NCI-H446 (cell line): ENCODE data around the gene MDH1B.
"Not testable (repeated sequence)": the region's sequence is repeated elsewhere in the genome, so short reads cannot be mapped to it uniquely, and the experiment has no call there.

ENCODE experiments used
- DNase-seq, 2 experiments: peaks; one replicate each; lab custom pipeline; 2025; lab: John Stamatoyannopoulos, UW

The MDH1B gene

GRCh38 chr2:206766057-206766930 is 1.2 kb upstream of the MDH1B start:
- DNase-seq = no peak

GRCh38 chr2:206764673-206765241 is 371 bp downstream of the MDH1B start:
- no peak for DNase-seq

- DNase-seq = no peak
Measured at GRCh38 chr2:206756816-206757215, 8.3 kb downstream of the MDH1B start.

GRCh38 chr2:206740800-206741199 is 24.3 kb downstream of the MDH1B start:
- DNase-seq = no peak

GRCh38 chr2:206739271-206739670 is 25.9 kb downstream of the MDH1B start:
- no peak for DNase-seq

- DNase-seq = no peak
Measured at GRCh38 chr2:206736935-206737334, 28.2 kb downstream of the MDH1B start.

- no peak for DNase-seq
Measured at GRCh38 chr2:206733341-206733740, 31.8 kb downstream of the MDH1B start.

- DNase-seq = no peak
Measured at GRCh38 chr2:206728277-206729199, 36.6 kb downstream of the MDH1B start.

GRCh38 chr2:206727287-206727686 is 37.8 kb downstream of the MDH1B start:
- DNase-seq = no peak

GRCh38 chr2:206723288-206723687 is 41.8 kb downstream of the MDH1B start:
- no peak for DNase-seq

- DNase-seq = no peak
Measured at GRCh38 chr2:206721256-206721920, 43.7 kb downstream of the MDH1B start.

- DNase-seq = no peak
Measured at GRCh38 chr2:206718296-206718695, 46.8 kb downstream of the MDH1B start, which contains the start of gene DYTN. DYTN (minus strand) TSS chr2:206718396; CDS start chr2:206718279, 117 bp downstream.

- DNase-seq = peak in 1 of 2 experiments; percentile 2
Measured at GRCh38 chr2:206716623-206717022, 48.5 kb downstream of the MDH1B start.

- DNase-seq = not testable (repeated sequence)
Measured at GRCh38 chr2:206715183-206715582, 49.9 kb downstream of the MDH1B start.

- no peak for DNase-seq
Measured at GRCh38 chr2:206713746-206714145, 51.4 kb downstream of the MDH1B start.

- DNase-seq = no peak
Measured at GRCh38 chr2:206708286-206708685, 56.8 kb downstream of the MDH1B start.

GRCh38 chr2:206707164-206707701 is 57.9 kb downstream of the MDH1B start:
- no peak for DNase-seq

GRCh38 chr2:206701952-206702605 is 63.0 kb downstream of the MDH1B start:
- DNase-seq = no peak

- DNase-seq = no peak
Measured at GRCh38 chr2:206700156-206700555, 65.0 kb downstream of the MDH1B start.

- no peak for DNase-seq
Measured at GRCh38 chr2:206698811-206699210, 66.3 kb downstream of the MDH1B start.

- DNase-seq = no peak
Measured at GRCh38 chr2:206696910-206697309, 68.2 kb downstream of the MDH1B start.
